NCI-H1417 (cell line): ENCODE data around the gene RAP1GAP.
A peak's percentile ranks its signal among the peaks of the same experiment; 100 is the strongest.
"Not testable (repeated sequence)": the region's sequence is repeated elsewhere in the genome, so short reads cannot be mapped to it uniquely, and the experiment has no call there.

Experiments
- DNase-seq, 3 experiments: peaks; one replicate each; lab custom pipeline; 2025; lab: John Stamatoyannopoulos, UW

RAP1GAP gene

GRCh38 chr1:21677168-21677567 is 8.0 kb upstream of the RAP1GAP start:
- DNase-seq, result no peak

GRCh38 chr1:21674957-21675356 is 5.8 kb upstream of the RAP1GAP start:
- no peak for DNase-seq

GRCh38 chr1:21673853-21674252 is 4.7 kb upstream of the RAP1GAP start:
- not testable (repeated sequence) for DNase-seq

- DNase-seq, result no peak
Observed at GRCh38 chr1:21673277-21673780, 4.2 kb upstream of the RAP1GAP start.

- no peak for DNase-seq
Observed at GRCh38 chr1:21672478-21673276, 3.5 kb upstream of the RAP1GAP start.

- no peak for DNase-seq
Observed at GRCh38 chr1:21671915-21672314, 2.8 kb upstream of the RAP1GAP start.

GRCh38 chr1:21670956-21671902 is 2.1 kb upstream of the RAP1GAP start:
- no peak for DNase-seq

- DNase-seq, result peak in 1 of 3 experiments; percentile 35
Observed at GRCh38 chr1:21670059-21670881, 1.1 kb upstream of the RAP1GAP start.

- no peak for DNase-seq
Observed at GRCh38 chr1:21668951-21669257, 253 bp downstream of the RAP1GAP start.

- peak in 2 of 3 experiments; percentile 41 to 45 for DNase-seq
Observed at GRCh38 chr1:21668232-21668950, 766 bp downstream of the RAP1GAP start.

- DNase-seq, result no peak
Observed at GRCh38 chr1:21667348-21668231, 1.6 kb downstream of the RAP1GAP start.

GRCh38 chr1:21666576-21667320 is 2.4 kb downstream of the RAP1GAP start:
- DNase-seq, result peak in 2 of 3 experiments; percentile 65 to 74

- DNase-seq, result peak in 2 of 3 experiments; percentile 36 to 59
Observed at GRCh38 chr1:21665711-21666575, 3.2 kb downstream of the RAP1GAP start.

GRCh38 chr1:21664806-21665588 is 4.2 kb downstream of the RAP1GAP start:
- no peak for DNase-seq

GRCh38 chr1:21663951-21664805 is 5.0 kb downstream of the RAP1GAP start:
- no peak for DNase-seq

- no peak for DNase-seq
Observed at GRCh38 chr1:21663248-21663950, 5.8 kb downstream of the RAP1GAP start.
